Endodermal cell (in vitro differentiated cells): ENCODE measurements around the gene SYF2. TPM values are rescaled to one million over a fixed set of nuclear protein-coding genes. Genes with fewer than 3 reads are reported as not detected.

Experiments used
- DNase-seq: peaks from one replicate; pipeline ENCODE4 v3.0.0-alpha.2; 2017
- H3K27ac ChIP-seq: 2 replicates; pipeline ENCODE4 v1.5.1; 2013; ENCODE audit warnings: mild to moderate bottlenecking, low read depth, low read length, moderate library complexity
- H3K27me3 ChIP-seq: 2 replicates; pipeline ENCODE4 v1.6.1; 2013; ENCODE audit warnings: mild to moderate bottlenecking, low read length, moderate library complexity; ENCODE audit not compliant: insufficient read depth, control insufficient read depth, poor library complexity, severe bottlenecking
- H3K36me3 ChIP-seq: 2 replicates; pipeline ENCODE4 v1.7.0; 2013; ENCODE audit warnings: mild to moderate bottlenecking, low read length, moderate library complexity; ENCODE audit not compliant: control insufficient read depth, insufficient read depth
- H3K4me1 ChIP-seq: one replicate; pipeline ENCODE4 v1.7.0; 2013; ENCODE audit warnings: low read length; ENCODE audit not compliant: control insufficient read depth, insufficient read depth
- H3K4me3 ChIP-seq: 2 replicates; pipeline ENCODE4 v1.5.1; 2013; ENCODE audit warnings: mild to moderate bottlenecking, low read length, moderate library complexity
- H3K9ac ChIP-seq: 2 replicates; pipeline ENCODE4 v1.6.1; 2013; ENCODE audit warnings: mild to moderate bottlenecking, low read length, moderate library complexity; ENCODE audit not compliant: poor library complexity, severe bottlenecking; ENCODE audit errors: extremely low read depth
- H3K9me3 ChIP-seq: 2 replicates; pipeline ENCODE4 v1.6.1; 2013; ENCODE audit warnings: mild to moderate bottlenecking, low read length, moderate library complexity; ENCODE audit not compliant: control insufficient read depth
- H3K27ac Mint-ChIP-seq: 2 replicates; pipeline ENCODE4 v1.8.0; 2020; ENCODE audit warnings: mixed read lengths
- H3K27me3 Mint-ChIP-seq: 2 replicates; pipeline ENCODE4 v1.8.0; 2021; ENCODE audit warnings: mild to moderate bottlenecking, mixed read lengths; ENCODE audit not compliant: insufficient read depth
- H3K36me3 Mint-ChIP-seq: 2 replicates; pipeline ENCODE4 v1.8.0; 2020; ENCODE audit warnings: low read depth, mixed read lengths
- H3K4me1 Mint-ChIP-seq: 2 replicates; pipeline ENCODE4 v1.8.0; 2020; ENCODE audit warnings: mixed read lengths
- H3K4me3 Mint-ChIP-seq: 2 replicates; pipeline ENCODE4 v1.8.0; 2020; ENCODE audit warnings: mild to moderate bottlenecking, moderate library complexity, mixed read lengths
- H3K9me3 Mint-ChIP-seq: 2 replicates; pipeline ENCODE4 v1.8.0; 2020; ENCODE audit warnings: mild to moderate bottlenecking, mixed read lengths
- WGBS, 2 experiments: methylation state at CpG; one replicate each; pipeline versions ENCODE4 v1.1.5 to v1.1.7; 2013; ENCODE audit warnings: missing lambda C conversion rate in 2 of 2, mixed read lengths in 1 of 2; ENCODE audit not compliant: insufficient coverage in 1 of 2, insufficient read length in 1 of 2; 5-methylcytosine and 5-hydroxymethylcytosine counted together
- total RNA-seq, 2 donors: library from RNA; stranded (reverse); fragmentation: NEBNext Ultra II Directional in 1 of 2; extraction: Animal tissue kit (Norgen Biotek cat#: 25700) in 1 of 2; gene quantifications; 2 replicates in 1 of 2; 3 replicates in 1 of 2; pipeline ENCODE4 v1.2.1, GENCODE V29; 2021
- TF ChIP-seq, protein P1 (sequence below): fragments of 200-600 bp; sonication (generic); conservative IDR thresholded peaks from 2 replicates; pipeline ENCODE4 v1.5.0; 2021; ENCODE audit warnings: antibody characterized with exemption, mild to moderate bottlenecking

Gene SYF2
- total RNA-seq, 2 donors from 2014 or later, result 36.4 to 38.0 TPM

DNA sequence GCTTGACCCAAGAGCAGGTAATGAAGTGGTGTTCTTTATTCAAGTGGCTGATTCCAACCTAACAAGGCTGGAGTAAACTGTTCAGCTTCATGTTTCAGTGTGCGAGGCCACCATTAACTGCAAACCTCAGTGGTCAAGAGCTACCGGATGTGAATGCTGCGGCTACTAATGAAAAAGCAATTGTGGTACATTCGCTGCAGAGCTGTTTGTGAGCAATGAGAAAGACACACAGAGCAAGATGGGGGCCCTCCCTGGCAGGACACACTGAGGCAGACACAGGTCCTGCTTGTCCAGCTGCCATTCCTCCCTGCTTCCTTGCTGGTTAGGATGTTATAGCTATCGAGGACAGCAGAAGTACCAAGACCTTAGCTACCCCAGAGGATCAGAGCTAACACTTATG, 26.1 kb downstream of the SYF2 start:
- no peaks in the 10 kb centered on the region for H3K36me3 ChIP-seq
- TF ChIP-seq, protein P1, sequence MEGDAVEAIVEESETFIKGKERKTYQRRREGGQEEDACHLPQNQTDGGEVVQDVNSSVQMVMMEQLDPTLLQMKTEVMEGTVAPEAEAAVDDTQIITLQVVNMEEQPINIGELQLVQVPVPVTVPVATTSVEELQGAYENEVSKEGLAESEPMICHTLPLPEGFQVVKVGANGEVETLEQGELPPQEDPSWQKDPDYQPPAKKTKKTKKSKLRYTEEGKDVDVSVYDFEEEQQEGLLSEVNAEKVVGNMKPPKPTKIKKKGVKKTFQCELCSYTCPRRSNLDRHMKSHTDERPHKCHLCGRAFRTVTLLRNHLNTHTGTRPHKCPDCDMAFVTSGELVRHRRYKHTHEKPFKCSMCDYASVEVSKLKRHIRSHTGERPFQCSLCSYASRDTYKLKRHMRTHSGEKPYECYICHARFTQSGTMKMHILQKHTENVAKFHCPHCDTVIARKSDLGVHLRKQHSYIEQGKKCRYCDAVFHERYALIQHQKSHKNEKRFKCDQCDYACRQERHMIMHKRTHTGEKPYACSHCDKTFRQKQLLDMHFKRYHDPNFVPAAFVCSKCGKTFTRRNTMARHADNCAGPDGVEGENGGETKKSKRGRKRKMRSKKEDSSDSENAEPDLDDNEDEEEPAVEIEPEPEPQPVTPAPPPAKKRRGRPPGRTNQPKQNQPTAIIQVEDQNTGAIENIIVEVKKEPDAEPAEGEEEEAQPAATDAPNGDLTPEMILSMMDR, result no peak
- Mint-ChIP-seq H3K36me3 (no peaks in the 10 kb centered on the region), H3K4me3 (no peak overlapping the region), H3K27me3 (no peaks in the 10 kb centered on the region), H3K27ac (no peak overlapping the region), H3K4me1 (peaks cover 38% of the 10 kb centered on the region), H3K9me3 (peaks cover 2% of the 10 kb centered on the region)
- no peak for DNase-seq
- WGBS, 2 experiments, result 93 to 95% methylated on average over 5 of the region's 5 CpGs
- no peak overlapping the region for H3K9ac ChIP-seq
- H3K9me3 ChIP-seq, result no peaks in the 10 kb centered on the region
- no peak overlapping the region for H3K27ac ChIP-seq
- H3K4me3 ChIP-seq, result no peak overlapping the region
- H3K27me3 ChIP-seq, result no peaks in the 10 kb centered on the region
- H3K4me1 ChIP-seq, result peaks cover 8% of the 10 kb centered on the region

DNA sequence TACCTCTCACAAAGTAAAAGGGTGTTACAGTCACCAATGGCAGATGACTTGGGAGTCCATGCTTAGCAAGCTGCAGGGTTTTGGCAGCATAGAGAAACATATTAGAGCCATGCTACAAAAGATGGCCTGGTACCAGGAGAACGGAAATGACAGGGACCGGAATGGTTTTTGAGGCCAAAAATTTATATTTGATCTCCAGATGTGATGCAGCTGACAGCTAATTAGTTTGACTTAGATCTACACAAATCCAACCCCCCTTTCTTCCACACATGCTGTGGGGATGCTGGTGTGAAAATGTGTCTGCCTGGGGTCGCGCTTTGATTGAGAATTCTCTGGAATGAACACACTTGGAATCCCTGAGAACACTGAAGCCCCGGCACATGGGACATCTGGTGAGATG, 26.5 kb downstream of the SYF2 start:
- Mint-ChIP-seq H3K36me3 (no peaks in the 10 kb centered on the region), H3K4me3 (no peak overlapping the region), H3K4me1 (peaks cover 39% of the 10 kb centered on the region), H3K9me3 (peaks cover 2% of the 10 kb centered on the region), H3K27ac (no peak overlapping the region), H3K27me3 (peaks cover 2% of the 10 kb centered on the region)
- TF ChIP-seq, protein P1, result no peak
- H3K9ac ChIP-seq, result no peak overlapping the region
- DNase-seq, result no peak
- 97 to 98% methylated on average over 5 of the region's 5 CpGs for WGBS, 2 experiments
- no peaks in the 10 kb centered on the region for H3K36me3 ChIP-seq
- H3K4me1 ChIP-seq, result peaks cover 8% of the 10 kb centered on the region
- no peak overlapping the region for H3K27ac ChIP-seq
- H3K9me3 ChIP-seq, result no peaks in the 10 kb centered on the region
- no peak overlapping the region for H3K4me3 ChIP-seq
- H3K27me3 ChIP-seq, result no peaks in the 10 kb centered on the region

DNA sequence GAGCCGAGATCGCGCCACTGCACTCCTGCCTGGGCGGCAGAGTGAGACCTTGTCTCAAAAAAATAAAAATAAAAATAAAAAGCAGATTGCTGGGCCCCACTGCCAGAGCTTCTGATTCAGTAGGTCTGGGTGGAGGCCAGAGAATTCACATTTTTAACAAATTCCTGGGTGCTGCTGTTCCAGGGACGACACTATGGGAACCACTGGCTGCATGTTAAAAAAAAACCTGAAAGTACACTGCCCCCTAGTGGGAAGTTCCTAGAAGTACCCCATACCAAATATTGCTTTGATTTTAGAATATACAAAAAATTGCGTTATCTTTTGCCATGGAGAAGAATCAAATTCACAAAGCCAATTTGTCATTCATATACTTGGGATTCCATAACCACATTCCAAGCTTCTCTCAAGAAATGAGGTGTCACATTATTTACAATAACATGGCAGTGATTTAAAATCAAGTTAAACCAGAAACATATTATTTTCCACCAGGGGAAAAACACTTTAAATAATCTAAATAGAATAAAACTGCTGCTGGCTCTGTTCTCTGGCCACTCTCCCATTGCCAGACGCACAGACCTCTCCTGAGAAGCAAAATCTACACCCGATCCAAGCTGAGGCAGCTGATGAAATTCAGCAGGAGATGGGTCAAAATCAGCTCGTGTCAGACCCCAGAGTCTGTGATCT, 27.4 kb downstream of the SYF2 start:
- Histone ChIP-seq H3K9ac (no peak overlapping the region), H3K36me3 (no peaks in the 10 kb centered on the region), H3K4me1 (peaks cover 2% of the 10 kb centered on the region), H3K9me3 (no peaks in the 10 kb centered on the region), H3K27ac (no peak overlapping the region), H3K27me3 (no peaks in the 10 kb centered on the region), H3K4me3 (no peak overlapping the region)
- Mint-ChIP-seq H3K4me3 (no peak overlapping the region), H3K36me3 (no peaks in the 10 kb centered on the region), H3K4me1 (peaks cover 34% of the 10 kb centered on the region), H3K27ac (no peak overlapping the region), H3K27me3 (peaks cover 2% of the 10 kb centered on the region), H3K9me3 (peaks cover 2% of the 10 kb centered on the region)
- no peak for DNase-seq
- TF ChIP-seq, protein P1, result peak; percentile 89
- 74 to 79% methylated on average over 3 to 9 of the region's 9 CpGs for WGBS, 2 experiments
